Measurements from ENCODE around the gene SAMD4B.
"Not testable (repeated sequence)": the region's sequence is repeated elsewhere in the genome, so short reads cannot be mapped to it uniquely, and the experiment has no call there.

Gene SAMD4B, protein sequence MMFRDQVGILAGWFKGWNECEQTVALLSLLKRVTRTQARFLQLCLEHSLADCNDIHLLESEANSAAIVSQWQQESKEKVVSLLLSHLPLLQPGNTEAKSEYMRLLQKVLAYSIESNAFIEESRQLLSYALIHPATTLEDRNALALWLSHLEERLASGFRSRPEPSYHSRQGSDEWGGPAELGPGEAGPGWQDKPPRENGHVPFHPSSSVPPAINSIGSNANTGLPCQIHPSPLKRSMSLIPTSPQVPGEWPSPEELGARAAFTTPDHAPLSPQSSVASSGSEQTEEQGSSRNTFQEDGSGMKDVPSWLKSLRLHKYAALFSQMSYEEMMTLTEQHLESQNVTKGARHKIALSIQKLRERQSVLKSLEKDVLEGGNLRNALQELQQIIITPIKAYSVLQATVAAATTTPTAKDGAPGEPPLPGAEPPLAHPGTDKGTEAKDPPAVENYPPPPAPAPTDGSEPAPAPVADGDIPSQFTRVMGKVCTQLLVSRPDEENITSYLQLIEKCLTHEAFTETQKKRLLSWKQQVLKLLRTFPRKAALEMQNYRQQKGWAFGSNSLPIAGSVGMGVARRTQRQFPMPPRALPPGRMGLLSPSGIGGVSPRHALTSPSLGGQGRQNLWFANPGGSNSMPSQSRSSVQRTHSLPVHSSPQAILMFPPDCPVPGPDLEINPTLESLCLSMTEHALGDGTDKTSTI

DNA sequence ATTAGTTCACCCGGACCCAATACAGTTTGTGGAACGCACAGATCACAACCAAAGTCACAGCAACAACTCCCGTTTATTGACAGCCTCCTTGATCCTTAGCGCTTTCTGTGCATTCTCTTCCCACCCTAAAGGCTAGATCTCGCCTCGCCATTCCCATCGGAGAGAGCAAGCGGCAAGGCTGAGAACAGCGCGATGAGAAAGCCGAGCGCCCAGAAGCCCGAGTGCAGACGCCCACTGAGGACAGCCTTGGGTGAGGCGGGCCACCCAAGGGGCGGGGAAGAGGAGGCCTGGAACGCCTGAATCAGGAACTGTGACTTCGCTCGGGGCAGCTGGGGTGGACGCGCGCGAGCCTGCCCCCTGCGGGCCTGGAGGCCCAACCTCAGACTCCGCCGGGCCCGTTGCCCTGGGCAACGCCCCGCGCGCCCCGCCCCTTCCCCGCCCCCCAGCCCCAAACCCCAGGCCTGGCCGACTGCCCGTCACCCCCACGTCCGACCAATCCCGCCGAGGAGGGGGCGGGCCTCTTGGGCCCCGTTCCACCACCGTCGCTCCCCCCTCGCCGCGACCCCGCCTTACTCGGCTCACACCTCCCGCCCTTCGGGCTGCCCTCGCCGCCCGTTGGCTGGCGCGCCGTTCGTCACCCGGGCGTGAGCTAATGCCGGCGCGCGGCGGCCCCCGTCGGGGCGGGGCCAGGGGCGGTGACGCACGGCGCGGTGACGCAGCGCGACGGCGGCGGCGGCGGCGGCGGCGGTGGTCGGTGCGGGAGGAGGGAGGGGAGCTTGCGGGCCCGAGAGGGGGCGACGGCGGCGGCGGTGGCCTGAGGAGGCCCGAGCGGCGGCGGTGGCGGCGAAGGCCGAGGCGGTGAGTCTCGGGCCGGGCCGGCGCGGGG, at the start of gene SAMD4B:
Gene SAMD4B, plus strand, starts transcription at position 703 of the 886 bp plus-strand sequence. CDS start 14,473 bp downstream, outside the sequence.
- peak; percentile 98 for DNase-seq

DNA sequence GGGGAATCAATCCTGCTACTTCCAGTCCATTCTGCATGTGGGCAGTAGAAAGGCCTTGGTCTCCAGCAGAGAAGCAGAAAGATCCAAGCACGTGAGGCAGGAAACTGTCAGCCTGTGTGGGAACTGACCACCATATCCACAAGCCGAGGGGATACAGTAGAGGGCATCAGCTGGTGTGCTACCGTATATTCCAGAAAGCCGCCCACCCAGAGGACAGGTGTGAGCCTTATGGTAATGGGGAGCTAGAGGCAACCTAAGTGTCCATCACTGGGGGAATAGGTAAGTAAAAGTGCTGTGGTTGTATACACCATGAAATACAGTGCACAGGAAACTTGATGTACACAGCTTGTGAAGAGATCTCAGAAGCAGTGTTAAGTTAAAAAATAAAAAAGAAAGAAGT, 48.8 kb upstream of the SAMD4B start:
- DNase-seq = no peak

DNA sequence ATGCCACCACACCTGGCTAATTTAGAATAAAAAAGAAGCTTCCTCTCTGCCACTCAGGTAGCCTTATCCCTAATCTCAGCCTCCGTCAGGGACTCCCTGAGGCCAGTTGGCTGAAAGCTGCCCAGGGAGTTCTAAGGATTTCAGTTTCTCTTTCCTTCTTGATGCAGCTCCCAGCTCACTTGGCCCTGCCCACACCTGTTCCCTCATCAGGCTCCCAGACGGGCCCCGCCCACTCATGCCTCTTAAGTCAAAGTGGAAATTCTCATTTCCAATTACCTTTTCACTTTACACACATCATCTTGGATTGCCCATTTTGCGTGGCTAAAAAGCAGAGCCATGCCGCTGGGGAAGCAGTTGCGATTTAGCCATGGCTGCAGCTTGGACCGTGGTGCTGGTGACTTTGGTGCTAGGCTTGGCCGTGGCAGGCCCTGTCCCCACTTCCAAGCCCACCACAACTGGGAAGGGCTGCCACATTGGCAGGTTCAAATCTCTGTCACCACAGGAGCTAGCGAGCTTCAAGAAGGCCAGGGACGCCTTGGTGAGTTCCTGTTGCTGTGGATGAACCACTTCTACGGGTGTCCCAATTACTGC, 46.1 kb upstream of the SAMD4B start, which contains the start of gene IFNL1:
Gene IFNL1, plus strand, starts transcription at position 353 of the 591 bp plus-strand sequence. Its CDS starts 15 bp downstream, at position 368.
- no peak for DNase-seq

DNA sequence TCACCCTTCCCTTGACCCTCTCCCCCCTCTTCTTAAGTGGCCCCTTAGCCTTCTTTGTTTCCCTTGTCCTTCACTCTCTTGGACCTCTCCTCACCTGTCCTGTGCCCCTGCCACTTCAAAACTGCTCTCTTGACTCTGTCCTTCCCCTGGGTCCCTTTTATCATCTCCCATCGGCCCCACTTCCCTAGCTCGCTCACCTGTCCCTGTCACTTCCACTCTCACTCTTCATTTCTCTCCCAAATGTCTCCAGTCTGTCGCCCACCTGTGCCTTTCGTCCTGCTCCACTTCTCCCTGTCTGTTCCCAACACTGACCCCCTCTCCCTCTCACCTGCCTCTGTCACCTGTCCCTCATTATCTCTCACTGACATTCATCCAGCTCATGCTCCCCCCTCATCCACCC, 45.3 kb upstream of the SAMD4B start:
- no peak for DNase-seq

DNA sequence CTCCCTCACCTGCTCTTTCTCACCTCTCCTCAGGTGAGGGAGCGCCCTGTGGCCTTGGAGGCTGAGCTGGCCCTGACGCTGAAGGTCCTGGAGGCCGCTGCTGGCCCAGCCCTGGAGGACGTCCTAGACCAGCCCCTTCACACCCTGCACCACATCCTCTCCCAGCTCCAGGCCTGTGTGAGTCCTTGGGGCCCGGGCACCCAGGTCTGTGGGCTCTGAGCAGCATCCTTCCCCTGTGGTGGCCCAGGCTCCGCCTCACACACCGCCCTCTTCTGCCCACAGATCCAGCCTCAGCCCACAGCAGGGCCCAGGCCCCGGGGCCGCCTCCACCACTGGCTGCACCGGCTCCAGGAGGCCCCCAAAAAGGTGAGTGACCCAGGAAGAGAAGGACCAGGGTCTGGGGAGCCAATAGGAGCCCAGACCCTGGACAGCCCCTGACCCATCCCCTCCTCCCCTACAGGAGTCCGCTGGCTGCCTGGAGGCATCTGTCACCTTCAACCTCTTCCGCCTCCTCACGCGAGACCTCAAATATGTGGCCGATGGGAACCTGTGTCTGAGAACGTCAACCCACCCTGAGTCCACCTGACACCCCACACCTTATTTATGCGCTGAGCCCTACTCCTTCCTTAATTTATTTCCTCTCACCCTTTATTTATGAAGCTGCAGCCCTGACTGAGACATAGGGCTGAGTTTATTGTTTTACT, 44.1 kb upstream of the SAMD4B start:
- no peak for DNase-seq

DNA sequence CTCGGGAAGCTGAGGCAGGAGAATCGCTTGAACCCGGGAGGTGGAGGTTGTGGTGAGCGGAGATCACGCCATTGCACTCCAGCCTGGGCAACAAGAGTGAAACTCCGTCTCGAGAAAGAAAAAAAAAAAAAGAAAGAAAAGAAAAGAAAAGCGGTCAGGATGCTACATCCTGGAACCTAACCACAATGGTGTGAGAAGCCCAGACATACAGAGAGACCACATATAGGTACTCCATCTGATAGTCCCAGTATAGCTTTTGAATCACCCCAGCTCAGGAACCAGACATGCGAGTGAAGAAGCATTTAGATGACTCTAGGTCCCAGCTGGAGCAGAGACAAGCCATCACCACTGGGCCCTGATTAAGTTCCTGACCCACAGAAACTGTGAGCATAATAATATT, 42.8 kb upstream of the SAMD4B start:
- DNase-seq = no peak

DNA sequence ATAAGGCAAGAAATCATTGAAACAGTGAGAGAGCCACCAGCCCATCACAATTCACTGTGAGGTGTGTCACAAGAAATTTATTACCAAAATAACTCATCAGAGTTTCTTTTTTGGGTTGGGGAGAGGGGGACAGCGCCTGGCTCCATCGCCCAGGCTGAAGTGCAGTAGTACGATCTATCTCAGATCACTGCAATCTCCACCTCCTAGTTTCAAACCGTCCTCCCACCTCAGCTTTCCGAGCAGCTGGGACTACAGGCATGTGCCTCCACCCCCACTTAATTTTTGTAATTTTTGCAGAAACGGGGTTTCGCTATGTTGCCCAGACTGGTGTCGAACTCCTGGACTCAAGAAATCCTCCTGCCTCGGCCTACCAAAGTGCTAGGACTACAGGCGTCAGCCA, 42.4 kb upstream of the SAMD4B start:
- no peak for DNase-seq

DNA sequence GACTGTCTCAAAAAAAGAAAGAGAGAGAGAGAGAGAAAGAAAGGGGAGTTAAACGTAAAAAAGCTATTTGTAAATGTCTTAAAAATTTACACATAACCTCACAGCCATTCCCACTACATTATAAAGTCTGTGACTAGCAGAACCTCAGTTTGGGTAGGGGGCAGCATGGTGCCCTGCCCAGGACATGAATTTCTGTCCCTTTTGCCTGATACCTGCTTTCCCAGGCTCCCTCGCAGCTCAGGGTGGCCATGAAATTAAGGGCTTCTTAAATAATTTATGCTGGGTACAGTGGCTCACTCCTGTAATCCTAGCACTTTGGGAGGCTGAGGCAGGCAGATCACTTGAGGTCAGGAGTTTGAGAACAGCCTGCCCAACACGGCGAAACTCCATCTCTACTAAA, 41.2 kb upstream of the SAMD4B start:
- DNase-seq = no peak

DNA sequence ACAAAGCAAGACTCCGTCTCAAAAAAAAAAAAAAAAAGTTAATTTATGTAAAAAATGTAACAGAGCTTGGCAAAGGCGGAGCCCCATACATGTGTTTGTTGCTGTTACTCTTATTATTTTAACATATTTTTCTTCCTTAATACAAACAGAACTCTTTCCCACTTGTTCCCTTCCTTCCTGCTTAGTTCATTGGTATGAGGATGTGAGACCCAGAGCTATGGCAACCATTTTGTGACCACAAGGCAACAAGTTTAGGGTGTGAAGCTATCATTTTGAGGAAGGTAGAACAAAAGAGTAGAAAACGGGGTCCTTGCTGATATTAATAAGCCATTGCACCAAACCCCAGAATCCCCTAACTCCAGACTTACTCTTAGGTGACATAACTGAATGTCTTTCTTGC, 40.7 kb upstream of the SAMD4B start:
- no peak for DNase-seq

DNA sequence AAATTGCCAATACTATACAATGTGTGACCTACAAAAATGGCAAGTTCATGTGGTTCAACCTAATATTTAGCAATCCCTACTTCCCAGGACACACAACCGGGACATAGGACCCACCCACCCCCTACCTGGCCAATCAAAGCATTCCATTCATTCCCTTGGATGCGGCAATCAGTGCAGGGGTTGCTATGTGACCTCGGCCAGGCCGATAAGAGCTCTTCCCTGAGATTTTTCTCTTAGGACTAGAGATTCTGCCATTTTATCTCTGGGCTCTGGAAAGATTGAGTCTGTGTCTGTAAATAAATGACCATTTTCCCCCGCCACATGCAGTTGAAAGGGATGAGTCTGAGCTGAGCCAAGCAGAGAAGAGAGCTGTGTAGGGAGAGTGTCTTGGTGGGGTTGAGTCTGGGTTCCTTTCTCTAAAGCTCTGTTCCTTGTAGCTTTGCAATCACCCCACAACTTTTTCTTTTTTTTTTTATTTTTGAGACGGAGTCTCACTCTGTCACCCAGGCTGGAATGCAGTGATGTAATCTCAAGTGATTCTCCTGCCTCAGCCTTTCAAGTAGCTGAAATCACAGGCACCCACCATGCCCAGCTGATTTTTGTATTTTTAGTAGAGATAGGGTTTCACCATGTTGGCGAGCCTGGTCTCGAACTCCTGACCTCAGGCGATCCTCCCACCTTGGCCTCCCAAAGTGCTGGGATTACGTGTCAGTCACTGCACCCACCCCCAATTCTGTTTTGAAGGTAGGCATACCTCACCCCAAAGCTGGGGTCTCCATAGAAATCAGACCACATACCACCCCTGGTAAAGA, 38.6 kb upstream of the SAMD4B start:
- DNase-seq = no peak

DNA sequence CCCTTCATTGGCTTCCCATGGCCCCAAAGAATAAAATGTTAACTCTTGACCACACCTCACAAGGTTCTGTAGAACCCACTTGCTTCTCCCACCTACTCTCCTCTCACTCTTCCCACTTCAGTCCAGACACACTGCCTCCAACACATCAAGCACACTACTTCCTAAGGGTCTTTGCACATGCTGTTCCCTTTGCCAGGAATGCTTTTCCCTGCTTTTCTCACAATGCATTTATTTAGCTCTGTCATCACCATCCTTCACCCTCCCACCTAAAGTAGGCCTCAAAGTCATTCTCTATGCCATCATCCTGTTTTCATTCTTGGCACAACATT, 38.1 kb upstream of the SAMD4B start:
- no peak for DNase-seq

DNA sequence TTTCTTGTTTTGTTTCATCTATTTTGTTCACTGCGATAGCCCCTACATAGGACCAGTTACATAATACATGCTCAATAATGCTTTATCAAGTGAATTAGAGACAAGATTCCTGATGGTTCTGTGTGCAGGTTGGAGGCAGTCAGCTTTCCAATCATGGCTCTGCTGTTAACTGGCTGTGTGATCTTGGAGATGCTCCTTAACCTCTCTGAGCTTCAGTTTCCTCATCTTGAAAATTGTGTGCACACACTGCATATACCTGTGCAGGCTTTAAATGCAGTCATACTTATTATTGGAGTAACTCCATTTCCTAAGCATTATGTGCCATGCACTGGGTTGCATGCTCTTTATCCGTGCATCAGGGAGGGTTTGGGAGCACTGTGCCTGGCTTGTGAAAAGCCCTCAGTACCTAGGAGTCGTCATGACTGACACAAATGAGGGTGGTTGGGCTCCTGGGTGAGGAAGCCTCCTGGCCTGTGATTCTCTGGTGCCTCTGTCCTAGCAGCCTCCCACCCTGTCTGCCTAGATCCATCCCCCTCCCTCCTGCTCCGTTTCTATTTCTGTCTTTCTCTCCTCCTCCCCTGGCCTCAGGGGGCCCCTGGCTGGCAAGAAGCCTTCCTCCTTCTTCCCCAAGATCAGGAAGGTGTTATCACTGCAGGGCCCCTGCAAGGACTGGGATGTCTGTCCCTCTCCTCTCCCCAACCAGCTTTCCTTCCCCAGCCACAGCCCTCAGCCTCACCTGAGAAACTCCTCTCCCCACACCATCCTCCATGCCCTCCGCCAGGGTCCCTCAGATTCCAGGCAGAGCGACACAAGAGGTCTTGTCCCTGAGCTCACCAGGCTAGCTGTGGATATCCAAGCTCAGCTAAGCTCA, 37.3 kb upstream of the SAMD4B start:
- no peak for DNase-seq

DNA sequence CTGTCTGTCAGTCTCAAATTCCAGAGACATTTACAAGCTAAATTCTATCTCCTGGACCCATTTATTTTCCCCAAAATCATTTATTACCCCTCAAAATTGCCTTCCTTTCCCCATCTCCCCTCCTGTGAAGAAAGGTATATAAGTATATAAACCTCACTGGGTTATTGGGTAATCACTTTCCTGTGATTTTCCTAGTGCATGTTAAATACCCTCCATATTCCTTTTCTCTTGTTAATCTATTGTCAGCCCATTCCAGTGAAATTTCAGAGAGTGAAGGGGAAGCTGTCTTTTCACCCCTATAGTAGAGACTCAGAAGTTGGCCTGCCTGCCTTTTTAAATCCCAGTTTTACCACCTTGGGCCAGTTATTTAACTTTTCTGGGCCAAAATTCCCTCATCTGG, 36.1 kb upstream of the SAMD4B start:
- DNase-seq = no peak

DNA sequence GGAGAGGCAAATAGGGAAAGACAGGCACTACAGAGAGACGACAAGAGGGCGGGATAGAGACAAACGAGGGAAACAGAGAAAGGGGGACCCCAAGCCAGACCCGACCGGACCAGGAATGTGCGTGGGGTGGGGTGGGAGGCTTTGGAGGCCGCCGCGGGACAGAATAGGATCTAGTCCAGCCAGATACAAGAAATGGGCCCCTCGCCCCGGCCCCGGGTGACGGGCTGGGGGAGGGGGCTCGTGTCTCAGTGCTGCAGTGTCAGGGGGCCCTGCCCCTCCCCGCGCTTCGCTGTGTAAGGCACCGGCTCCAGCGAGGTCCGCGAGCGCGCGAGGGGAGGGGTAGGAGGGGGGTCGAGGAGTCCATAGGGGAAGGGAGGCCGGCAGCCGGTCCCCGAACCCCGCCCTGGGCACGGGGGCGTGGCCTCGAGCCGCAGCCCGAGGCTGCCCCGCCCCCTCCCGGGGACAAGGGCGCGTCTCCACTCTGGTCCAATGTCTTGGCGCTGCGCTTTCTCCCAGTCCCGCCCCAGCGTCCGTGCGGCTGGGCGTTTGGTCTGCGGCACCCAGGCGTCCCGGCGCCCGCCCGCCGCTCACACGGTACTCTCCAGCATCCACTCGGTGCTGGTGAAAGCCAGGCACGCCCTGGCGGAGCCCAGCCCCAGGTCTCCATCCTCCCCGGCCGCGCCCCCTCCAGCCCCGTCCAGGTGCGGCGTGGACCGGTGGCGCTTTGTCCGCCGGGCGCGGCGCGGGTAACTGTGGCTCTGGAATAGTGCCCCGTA, 35.0 kb upstream of the SAMD4B start:
- no peak for DNase-seq

DNA sequence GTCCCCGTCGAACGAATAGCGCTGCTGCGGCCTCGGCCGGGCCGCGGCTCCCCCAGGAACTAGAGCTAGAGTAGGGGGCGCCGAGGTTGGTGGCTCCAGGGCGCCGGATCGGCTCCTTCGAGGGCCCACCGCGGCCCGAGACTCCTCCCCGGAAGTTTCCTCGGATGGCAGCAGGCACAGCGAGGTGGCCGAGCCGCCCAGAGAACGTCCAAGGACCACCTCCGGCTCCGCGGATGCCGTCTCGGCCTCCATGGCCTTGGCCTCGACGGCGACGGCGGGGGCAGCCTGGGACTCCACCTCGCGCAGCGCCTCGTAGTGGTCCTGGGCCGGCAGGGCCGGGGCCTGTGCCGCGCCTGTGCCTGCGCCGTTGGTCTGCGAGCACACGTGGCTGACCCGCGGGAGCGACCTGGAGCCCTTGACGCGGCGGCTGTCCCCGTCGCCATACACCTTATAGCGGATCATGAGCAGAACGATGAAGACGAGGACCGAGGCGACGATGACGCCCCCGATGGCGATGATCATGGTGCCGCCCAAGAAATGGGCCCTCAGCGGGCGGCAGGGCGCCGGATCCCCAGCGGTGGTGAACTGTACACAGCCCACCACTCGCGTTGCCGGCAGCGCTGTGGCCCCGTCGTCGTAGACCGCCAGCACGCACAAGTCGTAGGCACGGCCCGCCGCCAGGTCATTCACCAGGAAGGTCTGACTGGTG, 34.2 kb upstream of the SAMD4B start:
- DNase-seq = no peak

DNA sequence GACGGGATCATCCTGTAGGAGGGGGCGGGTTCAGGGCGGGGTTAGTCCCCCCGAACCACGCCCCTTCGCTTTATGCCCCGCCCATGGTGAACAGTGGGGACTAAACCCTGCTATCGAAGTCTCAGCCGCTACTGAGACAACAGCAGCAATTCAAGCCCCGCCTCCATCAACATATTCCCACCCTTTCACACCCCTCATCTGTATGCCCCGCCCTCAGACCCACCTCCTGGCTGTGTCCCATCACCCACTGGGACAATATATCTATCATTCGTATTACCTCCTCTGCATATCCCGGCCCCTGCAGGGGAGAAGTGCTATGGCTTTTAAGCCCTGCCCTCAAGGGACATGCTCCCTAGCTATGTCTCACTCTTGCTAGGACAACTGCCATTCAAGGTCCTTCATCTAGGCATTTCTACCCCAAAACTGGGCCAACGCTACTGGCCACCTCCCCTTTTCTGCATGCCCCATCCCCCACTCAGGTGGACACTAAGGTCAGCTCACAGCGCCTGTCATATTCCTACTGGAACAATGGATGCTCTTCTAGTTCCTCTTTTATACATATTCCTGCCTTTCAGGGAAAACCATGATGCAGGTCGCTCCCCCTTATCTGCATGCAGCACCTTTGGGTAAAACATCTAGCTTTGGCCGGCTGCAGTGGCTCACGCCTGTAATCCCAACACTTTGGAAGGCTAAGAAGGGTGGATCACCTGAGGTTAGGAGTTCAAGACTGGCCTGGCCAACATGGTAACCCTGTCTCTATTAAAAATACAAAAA, 33.5 kb upstream of the SAMD4B start:
- DNase-seq = no peak

DNA sequence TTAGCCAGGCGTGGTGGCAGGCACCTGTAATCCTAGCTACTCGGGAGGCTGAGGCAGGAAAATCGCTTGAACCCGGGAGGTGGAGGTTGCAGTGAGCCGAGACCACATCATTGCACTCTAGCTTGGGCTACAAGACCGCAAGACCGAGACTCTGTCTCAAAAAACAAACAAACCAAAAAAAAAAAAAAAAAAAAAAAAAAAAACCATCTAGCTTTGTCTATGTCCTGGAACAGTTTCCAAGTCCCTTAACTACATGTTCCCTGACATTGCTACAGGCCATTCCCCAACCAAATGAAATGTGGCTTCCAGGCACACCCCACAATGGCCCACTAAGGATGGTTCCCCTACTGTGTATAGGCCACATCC, 32.9 kb upstream of the SAMD4B start:
- not testable (repeated sequence) for DNase-seq

All from midbrain (tissue), 1 donor.